Measurements from ENCODE around the gene CHAC1.

Gene CHAC1

GRCh38 chr15:40955930-40956540 lies 2.8 kb downstream of the CHAC1 start:
- TF ChIP-seq REST (IDR thresholded peaks at IDR 0.05; ENCODE audit: insufficient replicate concordance, low read depth) (no peak), GABPA (IDR thresholded peaks at IDR 0.05; ENCODE audit: low read depth) (no peak)
- H3K4me3 ChIP-seq (replicated peaks; ENCODE audit: insufficient read depth, low read length): no peak overlapping the region
- no peak overlapping the region for H3K27ac ChIP-seq (replicated peaks)
- no peaks in the 10 kb centered on the region for H3K27me3 ChIP-seq (ENCODE audit: insufficient read depth, poor library complexity, severe bottlenecking)
- DNase-seq (ENCODE audit: low read depth in 1 of 2, low spot score in 1 of 2): no peak

GRCh38 chr15:40956541-40956982 lies 3.3 kb downstream of the CHAC1 start:
- TF ChIP-seq SPI1 (IDR thresholded peaks at IDR 0.05; ENCODE audit: borderline replicate concordance, low read depth) (no peak), POLR2AphosphoS5 (IDR thresholded peaks at IDR 0.05; ENCODE audit: low read depth) (no peak), REST (IDR thresholded peaks at IDR 0.05; ENCODE audit: insufficient replicate concordance, low read depth) (no peak), GABPA (IDR thresholded peaks at IDR 0.05; ENCODE audit: low read depth) (no peak), CTCF (IDR thresholded peaks at IDR 0.05; ENCODE audit: insufficient read depth, low read length) (no peak)
- H3K4me3 ChIP-seq (replicated peaks; ENCODE audit: insufficient read depth, low read length): no peak overlapping the region

GRCh38 chr15:40957041-40957555 lies 3.8 kb downstream of the CHAC1 start:
- no peak for DNase-seq (ENCODE audit: low read depth in 1 of 2, low spot score in 1 of 2)
- no peak overlapping the region for H3K27ac ChIP-seq (replicated peaks)
- H3K4me3 ChIP-seq (replicated peaks; ENCODE audit: insufficient read depth, low read length): no peak overlapping the region
- TF ChIP-seq CTCF (IDR thresholded peaks at IDR 0.05; ENCODE audit: insufficient read depth, low read length): no peak
- TF ChIP-seq GABPA (IDR thresholded peaks at IDR 0.05; ENCODE audit: low read depth): no peak
- no peak for TF ChIP-seq POLR2AphosphoS5 (IDR thresholded peaks at IDR 0.05; ENCODE audit: low read depth)
- no peak for TF ChIP-seq SPI1 (IDR thresholded peaks at IDR 0.05; ENCODE audit: borderline replicate concordance, low read depth)
- no peak for TF ChIP-seq REST (IDR thresholded peaks at IDR 0.05; ENCODE audit: insufficient replicate concordance, low read depth)
- H3K27me3 ChIP-seq (ENCODE audit: insufficient read depth, poor library complexity, severe bottlenecking): no peaks in the 10 kb centered on the region

More at GRCh38 chr15:40956541-40956982, 3.3 kb downstream of the CHAC1 start:
- Histone ChIP-seq H3K27ac (replicated peaks) (no peak overlapping the region), H3K27me3 (ENCODE audit: insufficient read depth, poor library complexity, severe bottlenecking) (no peaks in the 10 kb centered on the region)
- no peak for DNase-seq (ENCODE audit: low read depth in 1 of 2, low spot score in 1 of 2)

Data from HL-60 (cell line).